Measurements from ENCODE around the gene PCSK4.
"Not testable (repeated sequence)": the region's sequence is repeated elsewhere in the genome, so short reads cannot be mapped to it uniquely, and the experiment has no call there.

GRCh38 chr19:1439525-1440417, 50.4 kb downstream of the PCSK4 start:
- TF ChIP-seq POLR2A, CTCF, EP300 (IDR thresholded peaks at IDR 0.05): not testable (repeated sequence)

Measured in tibial nerve (tissue), 4 donors.